Renal cortex interstitium (tissue), 11 donors: Measurements from ENCODE around the gene SAA2. TPM values are rescaled to one million over a fixed set of nuclear protein-coding genes. Genes with fewer than 3 reads are reported as not detected.
A peak's percentile ranks its signal among the peaks of the same experiment; 100 is the strongest.
"Not testable (repeated sequence)": the region's sequence is repeated elsewhere in the genome, so short reads cannot be mapped to it uniquely, and the experiment has no call there.

Experiments used
- DNase-seq, 11 donors: peaks; one replicate each; pipeline ENCODE4 v3.0.0-alpha.2; 2013; ENCODE audit warnings: low read depth in 9 of 11, low spot score in 4 of 11; ENCODE audit errors: extremely low read depth in 1 of 11
- polyA plus RNA-seq, 3 donors: library from polyadenylated mRNA; unstranded; fragments of 120-200 nt; gene quantifications; one replicate each; pipeline ENCODE4 v1.2.1, GENCODE V29; 2013; ENCODE audit not compliant: insufficient read length in 3 of 3

SAA2 gene
- polyA plus RNA-seq, 3 donors = 0.30 TPM; not detected in 2

- DNase-seq = no peak
These were observed 6.4 kb upstream of the SAA2 start for GRCh38 chr11:18254781-18255361.

- no peak for DNase-seq
These were observed 5.4 kb upstream of the SAA2 start for GRCh38 chr11:18253778-18254338.

- DNase-seq = no peak
These were observed 4.8 kb upstream of the SAA2 start for GRCh38 chr11:18253233-18253632.

GRCh38 chr11:18247191-18247581, 1.3 kb downstream of the SAA2 start:
- DNase-seq = not testable (repeated sequence)

- not testable (repeated sequence) for DNase-seq
These were observed 1.9 kb downstream of the SAA2 start for GRCh38 chr11:18246379-18247190.

- no peak for DNase-seq
These were observed 3.1 kb downstream of the SAA2 start for GRCh38 chr11:18245396-18245795.

GRCh38 chr11:18243783-18244362, 4.6 kb downstream of the SAA2 start:
- peak in 8 of 11 donors; percentile 2 to 32 (median 14) for DNase-seq

GRCh38 chr11:18239655-18240054, 8.8 kb downstream of the SAA2 start:
- no peak for DNase-seq

- DNase-seq = no peak
These were observed 11.7 kb downstream of the SAA2 start, which contains the start of gene SAA4 for GRCh38 chr11:18236664-18237356. TSS of gene SAA4 (minus strand) at chr11:18236802. CDS start at chr11:18235926, 876 bp downstream.

GRCh38 chr11:18235394-18236334, 12.8 kb downstream of the SAA2 start:
- no peak for DNase-seq

- no peak for DNase-seq
These were observed 14.6 kb downstream of the SAA2 start for GRCh38 chr11:18233912-18234311.

GRCh38 chr11:18230859-18231258, 17.6 kb downstream of the SAA2 start:
- no peak for DNase-seq

- no peak for DNase-seq
These were observed 19.0 kb downstream of the SAA2 start for GRCh38 chr11:18229501-18229900.

GRCh38 chr11:18225913-18226312, 22.6 kb downstream of the SAA2 start:
- DNase-seq = no peak

- no peak for DNase-seq
These were observed 24.7 kb downstream of the SAA2 start for GRCh38 chr11:18223591-18224387.

- DNase-seq = no peak
These were observed 25.6 kb downstream of the SAA2 start for GRCh38 chr11:18222814-18223421.

GRCh38 chr11:18221274-18221876, 27.1 kb downstream of the SAA2 start:
- no peak for DNase-seq
